Lung (tissue), 12 donors: ENCODE measurements around the gene ULK4. TPM values are rescaled to one million over a fixed set of nuclear protein-coding genes. Genes with fewer than 3 reads are reported as not detected.
"Not testable (repeated sequence)": the region's sequence is repeated elsewhere in the genome, so short reads cannot be mapped to it uniquely, and the experiment has no call there.

Source experiments
- ATAC-seq: fragments of 200-7000 bp; cut with Tn5 transposase; one replicate; pipeline ENCODE4 v1.9.1; 2020; ENCODE audit warnings: moderate number of reproducible peaks; ENCODE audit not compliant: insufficient read depth, low FRiP score
- DNase-seq, 3 donors: peaks; one replicate each; pipeline ENCODE4 v3.0.0-alpha.2; 2013 to 2017
- H3K27ac ChIP-seq, 2 donors: one replicate each; pipeline ENCODE4 v1.5.1; 2013; ENCODE audit warnings: mild to moderate bottlenecking in 2 of 2, moderate library complexity in 2 of 2, control low read depth in 1 of 2, inconsistent platforms in 1 of 2, low read depth in 1 of 2, low read length in 1 of 2
- H3K27me3 ChIP-seq, 3 donors: one replicate each; pipeline ENCODE4 v1.5.1; 2013; ENCODE audit warnings: low read length in 2 of 3; ENCODE audit not compliant: control insufficient read depth in 3 of 3, insufficient read depth in 3 of 3
- H3K36me3 ChIP-seq, 4 donors: one replicate each; pipeline ENCODE4 v1.5.1; 2013; ENCODE audit warnings: low read length in 4 of 4, mild to moderate bottlenecking in 1 of 4, moderate library complexity in 1 of 4; ENCODE audit not compliant: control insufficient read depth in 4 of 4, insufficient read depth in 4 of 4
- H3K4me1 ChIP-seq, 5 donors: one replicate each; pipeline ENCODE4 v1.5.1; 2013; ENCODE audit warnings: low read length in 5 of 5, mild to moderate bottlenecking in 2 of 5, moderate library complexity in 1 of 5; ENCODE audit not compliant: control insufficient read depth in 5 of 5, insufficient read depth in 5 of 5
- H3K4me3 ChIP-seq: one replicate; pipeline ENCODE4 v1.5.1; 2013; ENCODE audit warnings: mild to moderate bottlenecking, control low read depth, moderate library complexity
- H3K9ac ChIP-seq, 2 donors: one replicate each; pipeline ENCODE4 v1.5.1; 2013; ENCODE audit warnings: low read length in 2 of 2, control low read depth in 1 of 2; ENCODE audit not compliant: insufficient read depth in 1 of 2
- H3K9me3 ChIP-seq, 4 donors: one replicate each; pipeline ENCODE4 v1.5.1; 2013; ENCODE audit warnings: low read length in 3 of 4, mild to moderate bottlenecking in 1 of 4, moderate library complexity in 1 of 4; ENCODE audit not compliant: control insufficient read depth in 4 of 4, insufficient read depth in 3 of 4
- CTCF ChIP-seq: IDR thresholded peaks from 2 replicates; pipeline ENCODE4 v1.5.1; 2012; ENCODE audit warnings: mild to moderate bottlenecking; ENCODE audit errors: control extremely low read depth, extremely low read depth
- WGBS, 2 donors: extraction: QIAGEN DNeasy Blood & Tissue Kit; methylation state at CpG; one replicate each; pipeline ENCODE4 v1.1.7; 2013; 5-methylcytosine and 5-hydroxymethylcytosine counted together
- polyA plus RNA-seq, 2 donors: library from polyadenylated mRNA; stranded (reverse); fragments of 200-250 nt; gene quantifications; one replicate each; pipeline ENCODE4 v1.2.1, GENCODE V29; 2013
- total RNA-seq, 2 donors: library from RNA; depleted of rRNA in 1 of 2; stranded (reverse); fragments of >200 nt in 1 of 2; gene quantifications; one replicate each; pipeline ENCODE4 v1.2.1, GENCODE V29; 2014 to 2021
- donor health status: control.
- donor health status: control.
- donor health status: Bipolar disorder and iron deficiency.
- donor health status: healthy.
- donor health status: DM: yes; HTN: yes; CAD: no.

ULK4 gene
- total and polyA plus RNA-seq, 4 donors, result 2.8 to 56.0 (median 12.6) TPM

GRCh38 chr3:41847679-41848078 is 114.2 kb downstream of the ULK4 start:
- Histone ChIP-seq H3K36me3 (no peaks in the 10 kb centered on the region), H3K9ac (no peak overlapping the region), H3K27me3 (no peaks in the 10 kb centered on the region), H3K9me3 (no peaks in the 10 kb centered on the region), H3K4me1 (no peaks in the 10 kb centered on the region), H3K4me3 (no peak overlapping the region), H3K27ac (no peak overlapping the region)
- DNase-seq, result no peak
- ATAC-seq, result no peak
- WGBS, 2 donors, result 93 to 94% methylated on average over 1 of the region's 1 CpG
- no peak for TF ChIP-seq CTCF

- ATAC-seq (no peak), DNase-seq (no peak)
- Histone ChIP-seq H3K9ac (no peak overlapping the region), H3K27me3 (no peaks in the 10 kb centered on the region), H3K36me3 (no peaks in the 10 kb centered on the region), H3K4me1 (no peaks in the 10 kb centered on the region), H3K4me3 (no peak overlapping the region), H3K27ac (no peak overlapping the region), H3K9me3 (no peaks in the 10 kb centered on the region)
- TF ChIP-seq CTCF, result no peak
- WGBS, 2 donors, result 93 to 94% methylated on average over 1 of the region's 1 CpG
Observed at GRCh38 chr3:41846850-41847249, 115.1 kb downstream of the ULK4 start.

GRCh38 chr3:41845826-41846225 is 116.1 kb downstream of the ULK4 start:
- WGBS, 2 donors, result 86 to 89% methylated on average over 1 of the region's 1 CpG
- no peaks in the 10 kb centered on the region for H3K27me3 ChIP-seq
- peak in 2 of 3 donors; percentile 52 to 53 for DNase-seq
- H3K4me3 ChIP-seq, result no peak overlapping the region
- H3K27ac ChIP-seq, result no peak overlapping the region
- H3K36me3 ChIP-seq, result no peaks in the 10 kb centered on the region
- ATAC-seq, result no peak
- H3K4me1 ChIP-seq, result no peaks in the 10 kb centered on the region
- H3K9ac ChIP-seq, result no peak overlapping the region
- TF ChIP-seq CTCF, result no peak
- H3K9me3 ChIP-seq, result peaks cover 0 to 2% (median 0%) of the 10 kb centered on the region in 4 donors

- WGBS, 2 donors, result 94 to 96% methylated on average over 18 to 24 of the region's 24 CpGs
Observed at GRCh38 chr3:41844256-41844655, 117.6 kb downstream of the ULK4 start.

GRCh38 chr3:41840936-41841668 is 120.8 kb downstream of the ULK4 start:
- H3K9me3 ChIP-seq, H3K9ac ChIP-seq, H3K4me3 ChIP-seq, H3K27me3 ChIP-seq, H3K4me1 ChIP-seq, H3K36me3 ChIP-seq, ATAC-seq, DNase-seq, H3K27ac ChIP-seq: not testable (repeated sequence)
- WGBS, 2 donors, result 97 to 98% methylated on average over 49 to 52 of the region's 52 CpGs

More at GRCh38 chr3:41844256-41844655, 117.6 kb downstream of the ULK4 start:
- H3K27me3 ChIP-seq, H3K36me3 ChIP-seq, H3K9me3 ChIP-seq, H3K9ac ChIP-seq, H3K27ac ChIP-seq, DNase-seq, ATAC-seq, H3K4me1 ChIP-seq, H3K4me3 ChIP-seq: not testable (repeated sequence)
